H9 (cell line): ENCODE data around the gene DELE1. TPM values are rescaled to one million over a fixed set of nuclear protein-coding genes. Genes with fewer than 3 reads are reported as not detected.

Experiments used
- DNase-seq: peaks from one replicate; pipeline ENCODE4 v3.0.0-alpha.2; 2017
- H2AFZ ChIP-seq: one replicate; pipeline ENCODE4 v1.6.1; 2013; ENCODE audit warnings: mild to moderate bottlenecking, low read length, control low read depth, moderate library complexity
- H2AK5ac ChIP-seq: 2 replicates; pipeline ENCODE4 v1.6.1; 2013; ENCODE audit warnings: low read length, control low read depth, mixed read lengths; ENCODE audit not compliant: insufficient read length
- H2BK120ac ChIP-seq: one replicate; pipeline ENCODE4 v1.6.1; 2013; ENCODE audit warnings: low read depth, mild to moderate bottlenecking, low read length, control low read depth, inconsistent platforms; ENCODE audit not compliant: poor library complexity, severe bottlenecking
- H2BK12ac ChIP-seq: 2 replicates; pipeline ENCODE4 v1.6.1; 2013; ENCODE audit warnings: low read length, control low read depth, mixed read lengths, low read depth; ENCODE audit not compliant: insufficient read length
- H2BK15ac ChIP-seq: 2 replicates; pipeline ENCODE4 v1.6.1; 2013; ENCODE audit warnings: low read depth, low read length, control low read depth
- H2BK20ac ChIP-seq: one replicate; pipeline ENCODE4 v1.6.1; 2013; ENCODE audit warnings: low read depth, mild to moderate bottlenecking, low read length, control low read depth, inconsistent platforms; ENCODE audit not compliant: poor library complexity, severe bottlenecking
- H2BK5ac ChIP-seq: 2 replicates; pipeline ENCODE4 v1.6.1; 2013; ENCODE audit warnings: low read length, control low read depth, mixed read lengths; ENCODE audit not compliant: insufficient read length
- H3K14ac ChIP-seq: 2 replicates; pipeline ENCODE4 v1.6.1; 2013; ENCODE audit warnings: low read length, control low read depth; ENCODE audit not compliant: insufficient read depth
- H3K18ac ChIP-seq: 2 replicates; pipeline ENCODE4 v1.6.1; 2013; ENCODE audit warnings: low read depth, mild to moderate bottlenecking, mixed read lengths, low read length, control low read depth; ENCODE audit not compliant: insufficient read length
- H3K23ac ChIP-seq: 2 replicates; pipeline ENCODE4 v1.6.1; 2013; ENCODE audit warnings: low read length, control low read depth, mixed read lengths, low read depth; ENCODE audit not compliant: insufficient read length
- H3K23me2 ChIP-seq: 2 replicates; pipeline ENCODE4 v1.6.1; 2013; ENCODE audit warnings: low read depth, mild to moderate bottlenecking, mixed read lengths, low read length, control low read depth; ENCODE audit not compliant: insufficient read length, poor library complexity, severe bottlenecking
- H3K27ac ChIP-seq: 2 replicates; pipeline ENCODE4 v1.5.1; 2013; ENCODE audit warnings: low read length, control low read depth, mixed read lengths, low read depth; ENCODE audit not compliant: insufficient read length
- H3K27me3 ChIP-seq: 2 replicates; pipeline ENCODE4 v1.6.1; 2013; ENCODE audit warnings: low read length, control low read depth, inconsistent platforms; ENCODE audit not compliant: insufficient read depth
- H3K4ac ChIP-seq: 2 replicates; pipeline ENCODE4 v1.6.1; 2013; ENCODE audit warnings: low read depth, mild to moderate bottlenecking, control low read depth, inconsistent platforms, low read length, moderate library complexity
- H3K4me1 ChIP-seq: 2 replicates; pipeline ENCODE4 v1.6.1; 2013; ENCODE audit warnings: low read length, control low read depth, inconsistent platforms; ENCODE audit not compliant: insufficient read depth
- H3K4me2 ChIP-seq: 2 replicates; pipeline ENCODE4 v1.6.1; 2013; ENCODE audit warnings: low read length, control low read depth, mixed read lengths; ENCODE audit not compliant: insufficient read length, insufficient read depth
- H3K56ac ChIP-seq: 2 replicates; pipeline ENCODE4 v1.6.1; 2013; ENCODE audit warnings: low read depth, mild to moderate bottlenecking, mixed read lengths, low read length, control low read depth; ENCODE audit not compliant: insufficient read length
- H3K79me1 ChIP-seq: 2 replicates; pipeline ENCODE4 v1.6.1; 2013; ENCODE audit warnings: low read depth, mild to moderate bottlenecking, moderate library complexity, low read length, control low read depth, inconsistent platforms; ENCODE audit not compliant: insufficient read depth, poor library complexity, severe bottlenecking
- H3K79me2 ChIP-seq: 2 replicates; pipeline ENCODE4 v1.6.1; 2013; ENCODE audit warnings: low read length, control low read depth, inconsistent platforms; ENCODE audit not compliant: insufficient read depth
- H3K9ac ChIP-seq: 2 replicates; pipeline ENCODE4 v1.6.1; 2013; ENCODE audit warnings: low read length, control low read depth, mixed read lengths; ENCODE audit not compliant: insufficient read length; ENCODE audit errors: extremely low read depth
- H3K9me3 ChIP-seq: one replicate; pipeline ENCODE4 v1.6.1; 2013; ENCODE audit warnings: low read depth, low read length, inconsistent platforms; ENCODE audit not compliant: control insufficient read depth
- H3T11ph ChIP-seq: one replicate; pipeline ENCODE4 v1.6.1; 2013; ENCODE audit warnings: mild to moderate bottlenecking, low read length, control low read depth, inconsistent platforms
- H4K20me1 ChIP-seq: one replicate; pipeline ENCODE4 v1.6.1; 2013; ENCODE audit not compliant: control insufficient read depth, insufficient read length, insufficient read depth
- H4K5ac ChIP-seq: 2 replicates; pipeline ENCODE4 v1.6.1; 2013; ENCODE audit warnings: low read depth, mild to moderate bottlenecking, mixed read lengths, low read length, control low read depth; ENCODE audit not compliant: insufficient read length
- H4K8ac ChIP-seq: replicated peaks from 2 replicates; pipeline ENCODE4 v1.6.1; 2013; ENCODE audit warnings: low read length, control low read depth, mixed read lengths, low read depth; ENCODE audit not compliant: insufficient read length
- H4K91ac ChIP-seq: 2 replicates; pipeline ENCODE4 v1.6.1; 2013; ENCODE audit warnings: low read depth, mild to moderate bottlenecking, moderate library complexity, mixed read lengths, low read length, control low read depth; ENCODE audit not compliant: insufficient read length
- H3K27ac Mint-ChIP-seq, 3 experiments: 2 replicates in 2 of 3; 3 replicates in 1 of 3; pipeline ENCODE4 v1.8.0; 2020 to 2021; ENCODE audit warnings: mixed read lengths in 3 of 3, mild to moderate bottlenecking in 1 of 3, moderate library complexity in 1 of 3
- H3K27me3 Mint-ChIP-seq: 2 replicates; pipeline ENCODE4 v1.8.0; 2021; ENCODE audit warnings: low read depth, mild to moderate bottlenecking, moderate library complexity, mixed read lengths
- H3K36me3 Mint-ChIP-seq, 3 experiments: 2 replicates in 2 of 3; 3 replicates in 1 of 3; pipeline ENCODE4 v1.8.0; 2020 to 2021; ENCODE audit warnings: low read depth in 3 of 3, mixed read lengths in 3 of 3; ENCODE audit not compliant: insufficient read depth in 1 of 3
- H3K4me1 Mint-ChIP-seq, 2 experiments: 2 replicates each; pipeline ENCODE4 v1.8.0; 2020; ENCODE audit warnings: mixed read lengths in 2 of 2
- H3K4me3 Mint-ChIP-seq, 2 experiments: 2 replicates in 1 of 2; 3 replicates in 1 of 2; pipeline ENCODE4 v1.8.0; 2020 to 2021; ENCODE audit warnings: mild to moderate bottlenecking in 2 of 2, mixed read lengths in 2 of 2, moderate library complexity in 1 of 2
- H3K9me3 Mint-ChIP-seq, 2 experiments: 2 replicates in 1 of 2; 3 replicates in 1 of 2; pipeline ENCODE4 v1.8.0; 2020; ENCODE audit warnings: mild to moderate bottlenecking in 2 of 2, mixed read lengths in 2 of 2, moderate library complexity in 1 of 2
- WGBS: extraction: QIAGEN DNeasy Blood & Tissue Kit; methylation state at CpG from one replicate; pipeline ENCODE4 v1.1.7; 2013; ENCODE audit warnings: missing lambda C conversion rate, low lambda C conversion rate, mixed read lengths; ENCODE audit not compliant: insufficient read length; ENCODE audit errors: extremely low coverage; 5-methylcytosine and 5-hydroxymethylcytosine counted together
- total RNA-seq: library from RNA; stranded (reverse); gene quantifications from 2 replicates; pipeline ENCODE4 v1.2.1, GENCODE V29; 2021
- TF ChIP-seq, protein P1 (sequence below): fragments of 200-600 bp; sonication (generic); conservative IDR thresholded peaks from 3 replicates; pipeline ENCODE4 v1.8.0; 2021; ENCODE audit warnings: antibody characterized with exemption, mild to moderate bottlenecking

Gene DELE1
- total RNA-seq, 1 experiment from 2014 or later: 75.3 TPM

DNA sequence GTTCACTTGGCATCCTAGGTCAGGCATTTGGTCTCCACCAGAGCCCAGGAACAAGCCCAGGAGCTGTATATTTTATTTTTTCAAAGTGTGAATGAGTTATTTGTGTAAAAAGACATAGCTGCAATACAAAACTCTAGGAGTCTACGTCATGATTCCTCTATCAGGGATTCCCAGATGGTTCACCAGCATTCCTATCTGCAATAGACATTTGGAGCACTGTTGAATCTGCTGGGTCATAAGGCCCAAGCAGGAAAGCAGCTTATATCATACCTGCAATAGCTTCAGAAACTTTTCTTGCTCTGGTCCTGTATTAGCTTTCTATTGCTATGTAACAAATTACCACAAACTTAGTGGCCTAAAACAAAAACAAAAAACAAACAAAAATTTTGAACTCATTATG is 16.7 kb upstream of the DELE1 start:
- no peak overlapping the region for H2BK5ac ChIP-seq
- H2BK15ac ChIP-seq: no peak overlapping the region
- H2BK20ac ChIP-seq: no peak overlapping the region
- H2BK120ac ChIP-seq: no peak overlapping the region
- H3K27me3 ChIP-seq: no peaks in the 10 kb centered on the region
- no peaks in the 10 kb centered on the region for H3K9me3 ChIP-seq
- TF ChIP-seq, protein P1, sequence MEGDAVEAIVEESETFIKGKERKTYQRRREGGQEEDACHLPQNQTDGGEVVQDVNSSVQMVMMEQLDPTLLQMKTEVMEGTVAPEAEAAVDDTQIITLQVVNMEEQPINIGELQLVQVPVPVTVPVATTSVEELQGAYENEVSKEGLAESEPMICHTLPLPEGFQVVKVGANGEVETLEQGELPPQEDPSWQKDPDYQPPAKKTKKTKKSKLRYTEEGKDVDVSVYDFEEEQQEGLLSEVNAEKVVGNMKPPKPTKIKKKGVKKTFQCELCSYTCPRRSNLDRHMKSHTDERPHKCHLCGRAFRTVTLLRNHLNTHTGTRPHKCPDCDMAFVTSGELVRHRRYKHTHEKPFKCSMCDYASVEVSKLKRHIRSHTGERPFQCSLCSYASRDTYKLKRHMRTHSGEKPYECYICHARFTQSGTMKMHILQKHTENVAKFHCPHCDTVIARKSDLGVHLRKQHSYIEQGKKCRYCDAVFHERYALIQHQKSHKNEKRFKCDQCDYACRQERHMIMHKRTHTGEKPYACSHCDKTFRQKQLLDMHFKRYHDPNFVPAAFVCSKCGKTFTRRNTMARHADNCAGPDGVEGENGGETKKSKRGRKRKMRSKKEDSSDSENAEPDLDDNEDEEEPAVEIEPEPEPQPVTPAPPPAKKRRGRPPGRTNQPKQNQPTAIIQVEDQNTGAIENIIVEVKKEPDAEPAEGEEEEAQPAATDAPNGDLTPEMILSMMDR: no peak
- Mint-ChIP-seq H3K36me3 (no peaks in the 10 kb centered on the region), H3K27ac (no peak overlapping the region), H3K27me3 (peaks cover 8% of the 10 kb centered on the region), H3K9me3 (no peaks in the 10 kb centered on the region), H3K4me1 (peaks cover 4 to 9% of the 10 kb centered on the region in 2 experiments; a peak in 3 of 4 replicates), H3K4me3 (no peak overlapping the region)
- H3K23ac ChIP-seq: no peak overlapping the region
- DNase-seq: no peak
- H2BK12ac ChIP-seq: no peak overlapping the region
- no peak overlapping the region for H3K56ac ChIP-seq
- H4K20me1 ChIP-seq: no peaks in the 10 kb centered on the region
- H3K23me2 ChIP-seq: no peaks in the 10 kb centered on the region
- H3K14ac ChIP-seq: no peak overlapping the region
- H3K18ac ChIP-seq: no peak overlapping the region
- no peaks in the 10 kb centered on the region for H3K79me2 ChIP-seq
- H3K79me1 ChIP-seq: no peaks in the 10 kb centered on the region
- H4K5ac ChIP-seq: no peak overlapping the region
- no peak overlapping the region for H3K4me2 ChIP-seq
- H4K91ac ChIP-seq: no peak overlapping the region
- no peak overlapping the region for H2AFZ ChIP-seq
- no peak overlapping the region for H2AK5ac ChIP-seq
- no peak overlapping the region for H4K8ac ChIP-seq
- H3K9ac ChIP-seq: no peak overlapping the region
- no CpG with 5 or more reads among the region's 1 CpG for WGBS
- H3T11ph ChIP-seq: no peak overlapping the region
- H3K4ac ChIP-seq: no peak overlapping the region
- H3K4me1 ChIP-seq: no peaks in the 10 kb centered on the region; the same call in 1 of the 2 replicates
- H3K27ac ChIP-seq: no peak overlapping the region
